Measurements from ENCODE around the gene CARD9.

The CARD9 gene

DNA sequence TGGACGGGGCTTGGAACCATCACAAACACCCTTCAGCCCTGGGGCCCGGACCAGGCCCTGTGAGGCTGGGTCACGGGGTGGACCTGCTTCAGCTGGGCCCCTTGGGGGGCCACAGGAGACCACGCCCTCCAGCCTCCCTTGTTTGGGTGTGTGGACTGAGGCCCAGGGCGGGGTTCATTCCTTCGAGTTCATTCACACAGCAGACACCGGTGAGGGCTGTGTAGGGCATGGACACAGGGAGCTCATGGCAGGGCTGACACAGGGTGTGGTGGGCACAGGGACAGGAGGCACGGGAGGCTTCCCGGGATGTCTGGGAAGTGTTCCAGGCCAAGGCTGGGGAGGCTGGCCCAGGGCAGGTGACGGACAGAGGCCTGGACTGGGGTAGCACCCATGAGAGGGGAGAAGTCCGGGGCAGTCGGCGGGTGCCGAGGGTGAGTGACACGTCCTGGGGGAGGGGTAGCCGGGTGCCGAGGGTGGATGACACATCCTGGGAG, 18.8 kb downstream of the CARD9 start:
- ChIA-PET POLR2A (interaction anchor here (1.1 to 1.9 kb wide), 4 partner anchors 8 to 38 kb away, joined by 3 to 18 read pairs (median 3); partner anchors contain the start of gene DNLZ), CTCF (no interaction called here)
- H3K27ac ChIP-seq (ENCODE audit: extremely low read depth, low read depth, low read length), result no peak overlapping the region
- H3K9me3 ChIP-seq (ENCODE audit: control insufficient read depth, insufficient read depth, low read depth, low read length), result no peaks in the 10 kb centered on the region
- H3K4me3 ChIP-seq (ENCODE audit: low read depth, low read length), result no peak overlapping the region
- H3K36me3 ChIP-seq (ENCODE audit: control insufficient read depth in 2 of 2, insufficient read depth in 1 of 2, low read length in 2 of 2), result peaks cover 0 to 25% of the 10 kb centered on the region in 2 experiments; a peak in 1 of 3 replicates
- TF ChIP-seq ZFHX2 (tag by site-specific recombination; conservative IDR thresholded peaks at IDR 0.05) (no peak), SP7 (tag by site-specific recombination; IDR thresholded peaks at IDR 0.05) (no peak), BCL11A (tag by site-specific recombination; IDR thresholded peaks at IDR 0.05; ENCODE audit: low read depth) (peak; percentile 46; the same call in 1 of the 2 replicates), SP2 (tag by site-specific recombination; IDR thresholded peaks at IDR 0.05) (peak; percentile 22; the same call in 1 of the 2 replicates), IKZF3 (tag by site-specific recombination; IDR thresholded peaks at IDR 0.05) (0 out of 2 replicates have a peak, but pooled peaks have one; percentile 24), FEZF1 (tag by site-specific recombination; IDR thresholded peaks at IDR 0.05) (no peak), ZNF600 (tag by site-specific recombination; IDR thresholded peaks at IDR 0.05) (peak; percentile 85), GLIS1 (tag by site-specific recombination; IDR thresholded peaks at IDR 0.05) (peak; percentile 10; the same call in 1 of the 2 replicates), KLF8 (tag by site-specific recombination; IDR thresholded peaks at IDR 0.05) (peak; percentile 51; the same call in 1 of the 2 replicates), ZNF48 (tag by site-specific recombination; IDR thresholded peaks at IDR 0.05) (no peak), ZNF530 (tag by site-specific recombination; IDR thresholded peaks at IDR 0.05; ENCODE audit: low read depth) (no peak), KLF1 (tag by site-specific recombination; IDR thresholded peaks at IDR 0.05) (peak; percentile 98), ZNF133 (tag by site-specific recombination; IDR thresholded peaks at IDR 0.05) (no peak), ZNF423 (tag by site-specific recombination; IDR thresholded peaks at IDR 0.05) (no peak), ZBTB8A (tag by site-specific recombination; IDR thresholded peaks at IDR 0.05) (peak; percentile 87), ZNF184 (tag by site-specific recombination; IDR thresholded peaks at IDR 0.05) (no peak), EGR2 (tag by site-specific recombination; IDR thresholded peaks at IDR 0.05; ENCODE audit: low read depth) (0 out of 2 replicates have a peak, but pooled peaks have one; percentile 11), ZNF211 (tag by site-specific recombination; IDR thresholded peaks at IDR 0.05; ENCODE audit: low read depth) (no peak), ZBTB17 (tag by site-specific recombination; IDR thresholded peaks at IDR 0.05) (no peak), ZNF23 (tag by site-specific recombination; IDR thresholded peaks at IDR 0.05; ENCODE audit: borderline replicate concordance) (no peak), ZNF354C (tag by site-specific recombination; IDR thresholded peaks at IDR 0.05; ENCODE audit: borderline replicate concordance, low read depth) (no peak)
- TF ChIP-seq, protein P1, sequence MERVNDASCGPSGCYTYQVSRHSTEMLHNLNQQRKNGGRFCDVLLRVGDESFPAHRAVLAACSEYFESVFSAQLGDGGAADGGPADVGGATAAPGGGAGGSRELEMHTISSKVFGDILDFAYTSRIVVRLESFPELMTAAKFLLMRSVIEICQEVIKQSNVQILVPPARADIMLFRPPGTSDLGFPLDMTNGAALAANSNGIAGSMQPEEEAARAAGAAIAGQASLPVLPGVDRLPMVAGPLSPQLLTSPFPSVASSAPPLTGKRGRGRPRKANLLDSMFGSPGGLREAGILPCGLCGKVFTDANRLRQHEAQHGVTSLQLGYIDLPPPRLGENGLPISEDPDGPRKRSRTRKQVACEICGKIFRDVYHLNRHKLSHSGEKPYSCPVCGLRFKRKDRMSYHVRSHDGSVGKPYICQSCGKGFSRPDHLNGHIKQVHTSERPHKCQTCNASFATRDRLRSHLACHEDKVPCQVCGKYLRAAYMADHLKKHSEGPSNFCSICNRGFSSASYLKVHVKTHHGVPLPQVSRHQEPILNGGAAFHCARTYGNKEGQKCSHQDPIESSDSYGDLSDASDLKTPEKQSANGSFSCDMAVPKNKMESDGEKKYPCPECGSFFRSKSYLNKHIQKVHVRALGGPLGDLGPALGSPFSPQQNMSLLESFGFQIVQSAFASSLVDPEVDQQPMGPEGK (tag by site-specific recombination; IDR thresholded peaks at IDR 0.05), result peak; percentile 61
- TF ChIP-seq, protein P2, sequence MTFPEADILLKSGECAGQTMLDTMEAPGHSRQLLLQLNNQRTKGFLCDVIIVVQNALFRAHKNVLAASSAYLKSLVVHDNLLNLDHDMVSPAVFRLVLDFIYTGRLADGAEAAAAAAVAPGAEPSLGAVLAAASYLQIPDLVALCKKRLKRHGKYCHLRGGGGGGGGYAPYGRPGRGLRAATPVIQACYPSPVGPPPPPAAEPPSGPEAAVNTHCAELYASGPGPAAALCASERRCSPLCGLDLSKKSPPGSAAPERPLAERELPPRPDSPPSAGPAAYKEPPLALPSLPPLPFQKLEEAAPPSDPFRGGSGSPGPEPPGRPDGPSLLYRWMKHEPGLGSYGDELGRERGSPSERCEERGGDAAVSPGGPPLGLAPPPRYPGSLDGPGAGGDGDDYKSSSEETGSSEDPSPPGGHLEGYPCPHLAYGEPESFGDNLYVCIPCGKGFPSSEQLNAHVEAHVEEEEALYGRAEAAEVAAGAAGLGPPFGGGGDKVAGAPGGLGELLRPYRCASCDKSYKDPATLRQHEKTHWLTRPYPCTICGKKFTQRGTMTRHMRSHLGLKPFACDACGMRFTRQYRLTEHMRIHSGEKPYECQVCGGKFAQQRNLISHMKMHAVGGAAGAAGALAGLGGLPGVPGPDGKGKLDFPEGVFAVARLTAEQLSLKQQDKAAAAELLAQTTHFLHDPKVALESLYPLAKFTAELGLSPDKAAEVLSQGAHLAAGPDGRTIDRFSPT (tag by site-specific recombination; IDR thresholded peaks at IDR 0.05), result no peak; the same call in 1 of the 2 replicates
- TF ChIP-seq, protein P3, sequence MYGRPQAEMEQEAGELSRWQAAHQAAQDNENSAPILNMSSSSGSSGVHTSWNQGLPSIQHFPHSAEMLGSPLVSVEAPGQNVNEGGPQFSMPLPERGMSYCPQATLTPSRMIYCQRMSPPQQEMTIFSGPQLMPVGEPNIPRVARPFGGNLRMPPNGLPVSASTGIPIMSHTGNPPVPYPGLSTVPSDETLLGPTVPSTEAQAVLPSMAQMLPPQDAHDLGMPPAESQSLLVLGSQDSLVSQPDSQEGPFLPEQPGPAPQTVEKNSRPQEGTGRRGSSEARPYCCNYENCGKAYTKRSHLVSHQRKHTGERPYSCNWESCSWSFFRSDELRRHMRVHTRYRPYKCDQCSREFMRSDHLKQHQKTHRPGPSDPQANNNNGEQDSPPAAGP (tag by site-specific recombination; IDR thresholded peaks at IDR 0.05), result peak; percentile 73
- TF ChIP-seq, protein P4, sequence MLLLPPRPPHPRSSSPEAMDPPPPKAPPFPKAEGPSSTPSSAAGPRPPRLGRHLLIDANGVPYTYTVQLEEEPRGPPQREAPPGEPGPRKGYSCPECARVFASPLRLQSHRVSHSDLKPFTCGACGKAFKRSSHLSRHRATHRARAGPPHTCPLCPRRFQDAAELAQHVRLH (tag by site-specific recombination; IDR thresholded peaks at IDR 0.05), result no peak
- TF ChIP-seq, protein P5, sequence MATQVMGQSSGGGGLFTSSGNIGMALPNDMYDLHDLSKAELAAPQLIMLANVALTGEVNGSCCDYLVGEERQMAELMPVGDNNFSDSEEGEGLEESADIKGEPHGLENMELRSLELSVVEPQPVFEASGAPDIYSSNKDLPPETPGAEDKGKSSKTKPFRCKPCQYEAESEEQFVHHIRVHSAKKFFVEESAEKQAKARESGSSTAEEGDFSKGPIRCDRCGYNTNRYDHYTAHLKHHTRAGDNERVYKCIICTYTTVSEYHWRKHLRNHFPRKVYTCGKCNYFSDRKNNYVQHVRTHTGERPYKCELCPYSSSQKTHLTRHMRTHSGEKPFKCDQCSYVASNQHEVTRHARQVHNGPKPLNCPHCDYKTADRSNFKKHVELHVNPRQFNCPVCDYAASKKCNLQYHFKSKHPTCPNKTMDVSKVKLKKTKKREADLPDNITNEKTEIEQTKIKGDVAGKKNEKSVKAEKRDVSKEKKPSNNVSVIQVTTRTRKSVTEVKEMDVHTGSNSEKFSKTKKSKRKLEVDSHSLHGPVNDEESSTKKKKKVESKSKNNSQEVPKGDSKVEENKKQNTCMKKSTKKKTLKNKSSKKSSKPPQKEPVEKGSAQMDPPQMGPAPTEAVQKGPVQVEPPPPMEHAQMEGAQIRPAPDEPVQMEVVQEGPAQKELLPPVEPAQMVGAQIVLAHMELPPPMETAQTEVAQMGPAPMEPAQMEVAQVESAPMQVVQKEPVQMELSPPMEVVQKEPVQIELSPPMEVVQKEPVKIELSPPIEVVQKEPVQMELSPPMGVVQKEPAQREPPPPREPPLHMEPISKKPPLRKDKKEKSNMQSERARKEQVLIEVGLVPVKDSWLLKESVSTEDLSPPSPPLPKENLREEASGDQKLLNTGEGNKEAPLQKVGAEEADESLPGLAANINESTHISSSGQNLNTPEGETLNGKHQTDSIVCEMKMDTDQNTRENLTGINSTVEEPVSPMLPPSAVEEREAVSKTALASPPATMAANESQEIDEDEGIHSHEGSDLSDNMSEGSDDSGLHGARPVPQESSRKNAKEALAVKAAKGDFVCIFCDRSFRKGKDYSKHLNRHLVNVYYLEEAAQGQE (tag by site-specific recombination; IDR thresholded peaks at IDR 0.05), result no peak
- H3K4me1 ChIP-seq (ENCODE audit: control insufficient read depth, insufficient read depth, low read length), result no peaks in the 10 kb centered on the region

Measured in HEK293 (cell line).